DOHH2 (cell line): ENCODE results near the gene TSG101.

Experiments used
- EZH2phosphoT487 ChIP-seq: fragments of 200-600 bp; sonication (generic); IDR thresholded peaks from 2 replicates; pipeline ENCODE4 v1.6.1; 2017; ENCODE audit warnings: borderline replicate concordance, mild to moderate bottlenecking, antibody characterized with exemption, low read length, moderate library complexity, mixed read lengths
- TF ChIP-seq, protein P1 (sequence below): fragments of 200-600 bp; sonication (generic); IDR thresholded peaks from one replicate; pipeline ENCODE4 v1.5.1; 2014; ENCODE audit warnings: antibody characterized with exemption, mild to moderate bottlenecking, low read depth, low read length; ENCODE audit not compliant: poor library complexity, severe bottlenecking

DNA sequence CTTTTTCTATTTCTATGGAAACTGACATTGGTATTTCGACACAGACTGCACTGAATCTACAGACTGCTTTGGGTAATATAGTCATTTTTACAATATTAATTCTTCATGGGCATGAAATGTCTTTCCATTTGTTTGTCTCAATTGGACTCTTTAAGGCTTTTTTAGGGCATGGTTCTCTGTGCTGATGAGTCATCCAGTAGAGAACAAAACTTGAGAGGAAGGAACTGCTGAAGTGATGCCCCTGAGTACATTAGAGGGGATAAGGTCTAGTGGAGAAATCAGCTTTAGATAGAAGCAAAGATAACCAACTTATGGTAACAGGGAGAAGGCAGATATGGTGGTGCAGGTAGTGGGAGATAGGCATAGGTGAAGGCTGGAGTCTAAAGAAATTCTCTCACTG lies 25.1 kb downstream of the TSG101 start:
- TF ChIP-seq EZH2phosphoT487, result no peak
- TF ChIP-seq, protein P1, sequence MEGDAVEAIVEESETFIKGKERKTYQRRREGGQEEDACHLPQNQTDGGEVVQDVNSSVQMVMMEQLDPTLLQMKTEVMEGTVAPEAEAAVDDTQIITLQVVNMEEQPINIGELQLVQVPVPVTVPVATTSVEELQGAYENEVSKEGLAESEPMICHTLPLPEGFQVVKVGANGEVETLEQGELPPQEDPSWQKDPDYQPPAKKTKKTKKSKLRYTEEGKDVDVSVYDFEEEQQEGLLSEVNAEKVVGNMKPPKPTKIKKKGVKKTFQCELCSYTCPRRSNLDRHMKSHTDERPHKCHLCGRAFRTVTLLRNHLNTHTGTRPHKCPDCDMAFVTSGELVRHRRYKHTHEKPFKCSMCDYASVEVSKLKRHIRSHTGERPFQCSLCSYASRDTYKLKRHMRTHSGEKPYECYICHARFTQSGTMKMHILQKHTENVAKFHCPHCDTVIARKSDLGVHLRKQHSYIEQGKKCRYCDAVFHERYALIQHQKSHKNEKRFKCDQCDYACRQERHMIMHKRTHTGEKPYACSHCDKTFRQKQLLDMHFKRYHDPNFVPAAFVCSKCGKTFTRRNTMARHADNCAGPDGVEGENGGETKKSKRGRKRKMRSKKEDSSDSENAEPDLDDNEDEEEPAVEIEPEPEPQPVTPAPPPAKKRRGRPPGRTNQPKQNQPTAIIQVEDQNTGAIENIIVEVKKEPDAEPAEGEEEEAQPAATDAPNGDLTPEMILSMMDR, result no peak
